Vagina (tissue), 2 donors: ENCODE measurements around the gene NEK6. TPM values are rescaled to one million over a fixed set of nuclear protein-coding genes. Genes with fewer than 3 reads are reported as not detected.
"Not testable (repeated sequence)": the region's sequence is repeated elsewhere in the genome, so short reads cannot be mapped to it uniquely, and the experiment has no call there.

ENCODE experiments used
- DNase-seq, 2 donors: peaks; one replicate each; pipeline ENCODE4 v3.0.0-alpha.2; 2017; ENCODE audit errors: extremely low spot score in 2 of 2
- H3K27ac ChIP-seq: fragments of 200-600 bp; sonication (generic); one replicate; pipeline ENCODE4 v1.5.1; 2019
- H3K27me3 ChIP-seq: fragments of 200-600 bp; sonication (generic); one replicate; pipeline ENCODE4 v1.5.1; 2019
- H3K36me3 ChIP-seq, 2 donors: fragments of 200-600 bp; sonication (generic); one replicate each; pipeline ENCODE4 v1.5.1; 2017 to 2019
- H3K4me1 ChIP-seq: fragments of 200-600 bp; sonication (generic); one replicate; pipeline ENCODE4 v1.5.1; 2019
- H3K4me3 ChIP-seq, 2 donors: fragments of 200-600 bp; sonication (generic); 1 replicate in 1 of 2; 2 replicates in 1 of 2; pipeline ENCODE4 v1.5.1; 2016 to 2019
- H3K9me3 ChIP-seq: fragments of 200-600 bp; sonication (generic); one replicate; pipeline ENCODE4 v1.5.1; 2019
- CTCF ChIP-seq, 3 experiments: fragments of 450-650 bp in 2 of 3; fragments of 200-600 bp in 1 of 3; sonication (generic) in 1 of 3; IDR thresholded peaks; one replicate each; pipeline ENCODE4 v1.5.1; 2017 to 2019; ENCODE audit warnings: antibody characterized with exemption in 3 of 3, mild to moderate bottlenecking in 2 of 3, moderate library complexity in 2 of 3
- POLR2A ChIP-seq, 2 donors: fragments of 450-650 bp; IDR thresholded peaks; one replicate each; pipeline ENCODE4 v1.6.1; 2017; ENCODE audit warnings: antibody characterized with exemption in 2 of 2, mild to moderate bottlenecking in 2 of 2, moderate library complexity in 2 of 2
- POLR2AphosphoS5 ChIP-seq, 2 donors: sonication (generic); formaldehyde crosslinking; IDR thresholded peaks; one replicate each; pipeline ENCODE4 v1.9.0; 2017; ENCODE audit warnings: antibody characterized with exemption in 2 of 2, mild to moderate bottlenecking in 2 of 2, low read depth in 1 of 2; ENCODE audit not compliant: insufficient read depth in 1 of 2
- intact Hi-C: fragments of 100-400 bp; cut with DNase I; formaldehyde crosslinking; loops from one replicate; pipeline ENCODE4 v1.15.1; 2023
- total RNA-seq: library from RNA; depleted of rRNA; stranded (reverse); fragments of >200 nt; gene quantifications from one replicate; pipeline ENCODE4 v1.2.3, GENCODE V29; 2016

NEK6 gene
- total RNA-seq, 1 donor from 2014 or later = 44.4 TPM

- intact Hi-C loops = no loop called here
- DNase-seq = no peak
- Histone ChIP-seq H3K36me3 (no peaks in the 10 kb centered on the region), H3K27ac (no peak overlapping the region), H3K9me3 (no peaks in the 10 kb centered on the region), H3K27me3 (no peaks in the 10 kb centered on the region), H3K4me3 (no peak overlapping the region), H3K4me1 (no peaks in the 10 kb centered on the region)
- TF ChIP-seq CTCF (IDR thresholded peaks at IDR 0.05) (no peak), POLR2AphosphoS5 (IDR thresholded peaks at IDR 0.05; ENCODE audit: insufficient read depth in 1 of 2, low read depth in 1 of 2) (no peak), POLR2A (IDR thresholded peaks at IDR 0.05) (no peak)
These were observed 19.1 kb upstream of the NEK6 start for GRCh38 chr9:124238546-124239140.

- H3K9me3 ChIP-seq = no peaks in the 10 kb centered on the region
- intact Hi-C loops = loop anchor here (10.0 kb wide), 1 partner anchor 55 kb away; no protein-coding TSS in a partner anchor
- DNase-seq = no peak
These were observed 18.3 kb upstream of the NEK6 start for GRCh38 chr9:124239249-124240073.

GRCh38 chr9:124242331-124243194, 15.2 kb upstream of the NEK6 start:
- peak overlapping the region; percentile 25 to 26 for H3K4me3 ChIP-seq
- no peaks in the 10 kb centered on the region for H3K27me3 ChIP-seq
- DNase-seq = no peak
- intact Hi-C loops = loop anchor here (10.0 kb wide), 1 partner anchor 52 kb away; no protein-coding TSS in a partner anchor
- no peaks in the 10 kb centered on the region for H3K4me1 ChIP-seq
- peak overlapping the region; percentile 27 for H3K27ac ChIP-seq
- H3K9me3 ChIP-seq = no peaks in the 10 kb centered on the region
- TF ChIP-seq POLR2AphosphoS5 (IDR thresholded peaks at IDR 0.05; ENCODE audit: insufficient read depth in 1 of 2, low read depth in 1 of 2) (no peak), CTCF (IDR thresholded peaks at IDR 0.05) (no peak), POLR2A (IDR thresholded peaks at IDR 0.05) (no peak)
- H3K36me3 ChIP-seq = no peaks in the 10 kb centered on the region

More at GRCh38 chr9:124239249-124240073, 18.3 kb upstream of the NEK6 start:
- no peak for TF ChIP-seq POLR2AphosphoS5 (IDR thresholded peaks at IDR 0.05; ENCODE audit: insufficient read depth in 1 of 2, low read depth in 1 of 2)
- no peak for TF ChIP-seq POLR2A (IDR thresholded peaks at IDR 0.05)
- no peak for TF ChIP-seq CTCF (IDR thresholded peaks at IDR 0.05)
- no peak overlapping the region for H3K4me3 ChIP-seq
- H3K27me3 ChIP-seq = no peaks in the 10 kb centered on the region
- H3K27ac ChIP-seq = no peak overlapping the region
- H3K36me3 ChIP-seq = no peaks in the 10 kb centered on the region
- no peaks in the 10 kb centered on the region for H3K4me1 ChIP-seq

- H3K9me3 ChIP-seq, H3K27me3 ChIP-seq, H3K27ac ChIP-seq, H3K36me3 ChIP-seq, H3K4me1 ChIP-seq, DNase-seq, H3K4me3 ChIP-seq: not testable (repeated sequence)
- intact Hi-C loops = loop anchor here (10.0 kb wide), 1 partner anchor 47 kb away; no protein-coding TSS in a partner anchor
These were observed 10.4 kb upstream of the NEK6 start for GRCh38 chr9:124247393-124247792.

GRCh38 chr9:124248066-124248465, 9.7 kb upstream of the NEK6 start:
- DNase-seq = no peak
- Histone ChIP-seq H3K27me3 (no peaks in the 10 kb centered on the region), H3K4me1 (no peaks in the 10 kb centered on the region), H3K36me3 (no peaks in the 10 kb centered on the region), H3K4me3 (no peak overlapping the region), H3K9me3 (no peaks in the 10 kb centered on the region), H3K27ac (no peak overlapping the region)
- no peak for TF ChIP-seq CTCF (IDR thresholded peaks at IDR 0.05)
- TF ChIP-seq POLR2A (IDR thresholded peaks at IDR 0.05) = no peak
- intact Hi-C loops = loop anchor here (10.0 kb wide), 1 partner anchor 47 kb away; no protein-coding TSS in a partner anchor
